GM13976 (cell line): ENCODE measurements around the gene WFIKKN1.

Experiments used
- DNase-seq: peaks from one replicate; pipeline ENCODE4 v3.0.0; 2012; ENCODE audit warnings: low spot score
- CTCF ChIP-seq: IDR thresholded peaks from 2 replicates; pipeline ENCODE4 v1.5.1; 2012; ENCODE audit warnings: borderline replicate concordance, mild to moderate bottlenecking; ENCODE audit not compliant: insufficient read depth; ENCODE audit errors: extremely low read depth, missing control alignments, control extremely low read depth
- in situ Hi-C: fragments of 300-500 bp; cut with MboI; formaldehyde crosslinking; loops from one replicate; pipeline ENCODE4 v1.12.0; 2022; ENCODE audit warnings: low sequenced_read_pairs, mixed read lengths, inconsistent platforms; ENCODE audit not compliant: unreplicated experiment

Gene WFIKKN1

DNA sequence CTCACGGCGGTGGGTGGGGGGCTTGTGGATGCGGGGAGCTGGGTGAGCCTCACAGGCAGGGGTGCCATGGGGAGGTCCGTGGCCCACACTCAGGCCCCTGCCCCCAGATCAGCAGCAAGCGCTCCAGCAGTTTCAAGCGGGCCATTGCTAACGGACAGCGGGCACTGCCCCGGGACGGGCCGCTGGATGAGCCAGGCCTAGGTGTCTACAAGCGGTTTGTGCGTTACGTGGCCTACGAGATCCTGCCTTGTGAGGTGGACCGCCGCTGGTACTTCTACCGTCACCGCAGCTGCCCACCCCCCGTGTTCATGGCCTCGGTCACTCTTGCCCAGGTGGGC lies 45.7 kb downstream of the WFIKKN1 start:
- DNase-seq, result no peak
- in situ Hi-C loops, result no loop called here
- TF ChIP-seq CTCF, result no peak

DNA sequence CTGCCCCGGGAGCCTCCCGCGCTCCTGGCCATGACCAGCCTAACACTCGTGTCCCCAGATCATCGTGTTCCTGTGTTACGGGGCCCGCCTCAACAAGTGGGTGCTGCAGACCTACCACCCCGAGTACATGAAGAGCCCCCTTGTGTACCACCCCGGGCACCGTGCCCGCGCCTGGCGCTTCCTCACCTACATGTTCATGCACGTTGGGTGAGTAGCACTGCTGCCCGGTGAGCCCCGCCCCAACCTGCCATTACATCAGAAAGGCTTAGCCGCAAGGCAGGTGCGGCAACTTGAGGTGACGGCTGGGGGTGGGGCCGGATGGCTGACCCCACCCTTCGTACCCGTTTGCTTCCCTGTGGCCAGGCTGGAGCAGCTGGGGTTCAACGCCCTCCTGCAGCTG lies 46.1 kb downstream of the WFIKKN1 start:
- TF ChIP-seq CTCF, result no peak
- in situ Hi-C loops, result no loop called here
- no peak for DNase-seq

DNA sequence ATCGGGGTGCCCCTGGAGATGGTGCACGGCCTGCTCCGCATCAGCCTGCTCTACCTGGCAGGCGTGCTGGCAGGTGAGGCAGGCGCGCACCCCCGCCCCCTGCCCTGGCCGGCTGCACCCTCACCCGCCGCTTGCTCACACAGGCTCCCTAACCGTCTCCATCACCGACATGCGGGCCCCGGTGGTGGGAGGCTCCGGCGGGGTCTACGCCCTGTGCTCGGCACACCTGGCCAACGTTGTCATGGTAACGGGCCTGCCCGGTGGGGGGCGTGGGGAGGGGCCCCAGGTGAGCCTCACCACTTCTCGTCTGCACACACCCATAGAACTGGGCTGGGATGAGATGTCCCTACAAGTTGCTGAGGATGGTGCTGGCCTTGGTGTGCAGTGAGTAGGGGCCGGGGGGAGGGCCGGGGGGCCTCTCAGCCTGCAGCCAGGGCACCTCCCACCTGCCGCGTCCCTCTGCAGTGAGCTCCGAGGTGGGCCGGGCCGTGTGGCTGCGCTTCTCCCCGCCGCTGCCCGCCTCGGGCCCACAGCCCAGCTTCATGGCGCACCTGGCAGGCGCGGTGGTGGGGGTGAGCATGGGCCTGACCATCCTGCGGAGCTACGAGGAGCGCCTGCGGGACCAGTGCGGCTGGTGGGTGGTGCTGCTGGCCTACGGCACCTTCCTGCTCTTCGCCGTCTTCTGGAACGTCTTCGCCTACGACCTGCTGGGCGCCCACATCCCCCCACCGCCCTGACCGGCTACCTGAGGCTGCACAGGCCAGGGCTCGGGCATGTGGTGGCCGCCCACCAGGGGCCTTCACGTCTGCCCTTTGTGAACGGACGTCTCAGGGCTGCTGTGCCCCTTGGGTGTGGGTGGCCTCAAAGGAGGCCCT lies 46.8 kb downstream of the WFIKKN1 start:
- in situ Hi-C loops, result no loop called here
- TF ChIP-seq CTCF, result no peak
- no peak for DNase-seq

DNA sequence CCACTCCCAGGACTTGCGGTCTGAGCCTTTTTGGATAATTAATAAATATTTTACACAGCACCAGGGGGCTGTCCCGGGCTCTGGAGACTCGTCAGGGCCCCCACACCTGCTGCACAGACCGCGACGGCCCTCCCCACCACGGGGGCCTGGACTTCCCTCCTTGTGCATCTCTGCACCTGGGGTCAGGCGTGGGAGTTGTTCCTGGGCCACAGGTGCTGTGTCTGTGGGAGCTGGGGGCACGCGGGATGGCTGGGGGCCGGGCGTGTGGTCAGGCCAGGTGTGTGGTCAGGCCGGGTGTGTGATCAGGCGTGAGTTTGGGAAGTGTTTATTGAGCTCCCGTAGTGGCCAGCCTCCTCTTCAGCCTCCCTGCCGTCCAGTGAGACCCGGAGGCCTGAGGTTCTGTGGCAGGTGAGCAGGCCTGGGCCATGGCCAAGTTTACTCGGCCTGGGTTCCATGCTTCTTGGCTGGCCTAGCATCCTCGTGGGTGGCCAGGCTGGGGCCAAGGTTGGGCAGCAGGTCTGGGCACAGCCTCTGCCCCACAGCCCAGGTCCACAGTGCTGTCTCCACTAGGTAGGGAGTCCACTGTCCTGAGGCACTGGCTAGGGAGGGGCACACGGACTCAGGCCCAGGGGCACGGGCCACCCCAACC lies 47.5 kb downstream of the WFIKKN1 start:
- no peak for DNase-seq
- in situ Hi-C loops, result no loop called here
- TF ChIP-seq CTCF, result no peak

GRCh38 chr16:678858-679813 lies 48.4 kb downstream of the WFIKKN1 start:
- peak; percentile 64 for DNase-seq
- TF ChIP-seq CTCF, result no peak
- in situ Hi-C loops, result no loop called here
